Fibroblast of skin of left biceps (primary cell): ENCODE measurements around the gene RHBG.

Experiments
- DNase-seq, 2 experiments: peaks; one replicate each; pipeline ENCODE4 v3.0.0-alpha.2; 2013; ENCODE audit warnings: low read depth in 2 of 2

Gene RHBG

GRCh38 chr1:156386134-156386901 lies 17.3 kb downstream of the RHBG start:
- DNase-seq: no peak

DNA sequence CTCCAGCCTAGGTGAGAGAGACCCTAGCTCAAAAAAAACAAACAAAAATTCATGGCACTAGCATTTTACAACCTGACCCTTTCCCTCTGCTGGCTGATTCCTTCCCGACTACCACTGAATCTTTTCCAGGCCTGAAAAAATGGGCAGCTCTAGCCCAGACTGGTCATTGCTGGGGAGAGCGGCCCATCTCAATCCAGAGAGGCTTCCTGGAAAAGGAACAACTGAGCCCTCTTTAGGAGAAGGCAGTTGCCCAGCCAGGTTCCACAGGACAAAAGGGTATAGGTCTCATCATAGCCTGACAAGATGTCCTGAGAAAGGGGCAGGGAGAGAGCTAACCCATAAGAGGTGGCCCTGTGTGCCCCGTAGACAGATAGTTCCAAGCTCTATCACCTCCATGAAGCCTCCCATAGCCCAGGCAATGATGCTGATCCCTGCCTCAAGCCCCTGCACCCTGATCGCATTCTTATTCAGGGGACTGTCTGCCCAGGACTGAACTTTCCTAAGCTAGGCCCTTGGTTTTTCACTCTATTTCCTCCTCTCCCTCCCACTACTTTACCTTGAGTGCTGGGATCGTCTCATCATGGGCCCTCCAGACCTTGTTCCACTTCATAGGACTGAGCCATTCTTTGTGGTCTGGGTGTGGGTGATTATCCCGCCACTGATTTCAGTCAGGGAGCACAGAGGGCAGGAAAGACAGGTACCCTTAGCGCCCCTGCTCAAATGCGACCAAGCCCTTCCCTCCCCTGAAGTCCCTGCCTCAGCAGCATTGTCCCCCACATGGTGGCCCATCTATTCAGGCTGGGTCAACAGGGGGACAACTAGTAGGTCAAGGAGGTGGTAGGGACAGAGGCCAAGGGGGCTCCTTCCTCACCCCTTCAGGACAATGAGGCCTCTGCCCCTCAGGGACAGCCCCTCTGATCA lies 18.2 kb downstream of the RHBG start:
- no peak for DNase-seq

GRCh38 chr1:156387870-156388173 lies 18.8 kb downstream of the RHBG start:
- no peak for DNase-seq

DNA sequence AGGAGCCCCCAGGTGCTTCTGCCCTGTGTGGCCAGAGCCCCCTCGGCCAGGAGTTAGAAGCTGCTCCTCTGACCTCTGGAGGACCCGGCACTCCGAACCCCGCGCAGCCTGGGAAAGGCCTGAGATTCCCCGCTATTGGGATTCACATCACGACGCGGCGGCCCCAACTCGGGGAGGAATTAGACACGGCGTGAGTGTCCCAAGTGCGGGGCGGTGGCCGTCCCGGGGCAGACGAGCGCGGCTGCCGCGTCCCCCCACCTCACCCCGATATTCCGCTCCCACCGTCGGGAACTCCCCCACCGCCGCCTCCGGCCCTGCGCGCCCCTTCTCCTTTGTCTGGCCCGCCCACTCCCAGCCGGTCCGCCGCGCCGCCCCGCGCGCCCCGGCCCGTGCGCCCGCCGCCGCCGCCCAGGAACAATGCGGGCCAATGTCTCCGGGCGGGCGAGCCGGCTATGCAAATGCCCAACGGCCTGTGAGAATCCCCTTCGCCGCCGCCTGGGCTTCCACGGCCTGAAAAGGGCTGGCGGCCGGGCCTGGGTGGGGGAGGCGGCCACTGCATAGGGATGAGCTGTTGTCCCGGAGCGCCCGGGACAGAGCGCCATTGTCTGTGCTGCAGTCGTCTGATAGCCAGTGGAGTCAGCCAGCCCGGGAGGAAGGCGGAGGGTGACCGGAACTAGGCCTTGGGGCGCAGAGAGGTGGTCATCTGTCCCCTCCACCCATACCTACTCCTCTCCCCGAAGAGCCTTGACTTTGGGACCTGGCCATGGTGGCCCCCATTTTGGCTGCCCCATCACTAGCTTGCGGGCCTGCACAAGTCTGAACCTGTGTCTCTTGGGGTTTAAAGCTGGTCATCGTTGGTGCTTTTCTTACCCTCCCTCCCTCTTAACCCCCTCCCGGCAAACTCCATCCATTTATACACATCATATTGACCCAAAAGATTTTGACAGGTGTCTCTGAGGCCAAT lies 19.4 kb downstream of the RHBG start:
- no peak for DNase-seq

- no peak for DNase-seq
Measured at GRCh38 chr1:156389311-156389710, 20.3 kb downstream of the RHBG start.

GRCh38 chr1:156390469-156391365 lies 21.7 kb downstream of the RHBG start:
- no peak for DNase-seq

DNA sequence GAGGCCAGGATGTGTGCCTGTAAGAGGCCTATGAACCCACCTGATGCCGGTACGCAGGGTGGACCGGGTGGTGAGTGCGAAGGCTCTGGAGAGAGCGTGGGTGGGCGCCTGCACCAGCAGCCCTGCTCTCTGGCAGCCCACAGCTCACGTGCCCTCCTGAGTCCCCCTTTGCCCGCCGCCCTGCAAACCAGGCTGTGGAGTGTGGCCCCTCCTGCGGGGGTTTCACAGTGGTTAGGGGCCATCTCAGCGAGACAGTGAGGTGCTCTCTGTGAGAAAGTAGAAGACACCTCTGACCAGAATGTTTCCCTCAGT lies 22.3 kb downstream of the RHBG start:
- no peak for DNase-seq

DNA sequence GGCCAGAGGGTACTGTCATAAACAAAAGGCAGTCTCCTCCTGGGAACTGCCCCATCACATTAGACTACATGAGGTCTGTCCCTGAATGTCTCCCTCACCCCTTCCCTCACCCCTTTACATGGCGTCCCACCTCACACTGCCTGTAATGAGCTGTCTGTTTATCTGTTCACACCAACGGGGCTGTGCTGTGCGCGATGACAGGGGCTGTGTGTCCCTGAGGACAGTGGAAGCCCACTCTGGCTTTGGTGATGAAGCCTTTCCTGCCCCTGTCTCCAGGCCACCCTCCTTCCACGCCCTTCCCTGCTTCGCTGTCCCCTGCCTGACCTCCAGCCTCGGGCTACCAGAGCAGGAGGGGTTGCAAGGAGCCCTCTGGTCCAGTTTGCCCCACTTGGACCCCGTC lies 22.7 kb downstream of the RHBG start:
- no peak for DNase-seq

GRCh38 chr1:156392452-156392853 lies 23.4 kb downstream of the RHBG start:
- no peak for DNase-seq

GRCh38 chr1:156393095-156393494 lies 24.1 kb downstream of the RHBG start:
- DNase-seq: no peak

- no peak for DNase-seq
Measured at GRCh38 chr1:156394082-156394481, 25.1 kb downstream of the RHBG start.

GRCh38 chr1:156394835-156395461 lies 25.9 kb downstream of the RHBG start:
- DNase-seq: no peak

DNA sequence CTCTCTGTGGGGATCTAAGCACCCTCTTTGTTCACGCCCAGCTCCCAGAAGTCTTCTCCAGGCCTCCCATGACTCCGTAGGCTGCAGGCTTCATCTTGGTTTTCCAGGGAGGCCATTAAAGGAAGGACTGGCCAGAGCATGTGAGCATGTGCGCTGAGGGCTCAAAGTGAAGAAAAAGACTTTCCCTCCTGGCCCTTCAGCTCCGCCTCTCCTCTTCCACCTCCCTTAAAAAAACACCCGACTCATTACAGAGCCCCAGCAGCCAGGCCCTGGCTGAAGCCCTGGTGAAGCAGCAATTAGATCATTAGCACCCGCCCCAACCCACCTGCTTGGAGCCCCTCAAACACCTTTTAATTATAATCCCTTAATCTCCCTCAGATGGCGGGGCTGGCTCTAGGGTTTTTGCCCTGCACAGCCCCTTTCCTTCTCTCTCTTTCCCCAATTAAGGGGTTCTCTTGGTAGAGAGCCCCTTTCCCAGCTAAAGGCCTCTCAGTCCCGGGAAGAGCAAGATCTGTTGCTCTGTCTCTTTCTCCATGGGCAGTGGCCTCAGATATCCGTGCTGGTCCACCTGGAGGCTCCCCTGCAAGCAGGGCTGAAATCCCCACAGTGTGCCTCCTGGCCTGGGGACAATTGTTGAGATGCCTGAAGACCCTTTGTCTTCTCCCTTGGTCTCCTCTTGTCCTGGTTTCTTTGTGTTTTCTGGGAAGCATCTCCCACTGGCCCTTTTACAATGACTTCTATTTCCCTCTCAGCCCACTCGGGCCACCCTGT lies 30.5 kb downstream of the RHBG start:
- DNase-seq: no peak

DNA sequence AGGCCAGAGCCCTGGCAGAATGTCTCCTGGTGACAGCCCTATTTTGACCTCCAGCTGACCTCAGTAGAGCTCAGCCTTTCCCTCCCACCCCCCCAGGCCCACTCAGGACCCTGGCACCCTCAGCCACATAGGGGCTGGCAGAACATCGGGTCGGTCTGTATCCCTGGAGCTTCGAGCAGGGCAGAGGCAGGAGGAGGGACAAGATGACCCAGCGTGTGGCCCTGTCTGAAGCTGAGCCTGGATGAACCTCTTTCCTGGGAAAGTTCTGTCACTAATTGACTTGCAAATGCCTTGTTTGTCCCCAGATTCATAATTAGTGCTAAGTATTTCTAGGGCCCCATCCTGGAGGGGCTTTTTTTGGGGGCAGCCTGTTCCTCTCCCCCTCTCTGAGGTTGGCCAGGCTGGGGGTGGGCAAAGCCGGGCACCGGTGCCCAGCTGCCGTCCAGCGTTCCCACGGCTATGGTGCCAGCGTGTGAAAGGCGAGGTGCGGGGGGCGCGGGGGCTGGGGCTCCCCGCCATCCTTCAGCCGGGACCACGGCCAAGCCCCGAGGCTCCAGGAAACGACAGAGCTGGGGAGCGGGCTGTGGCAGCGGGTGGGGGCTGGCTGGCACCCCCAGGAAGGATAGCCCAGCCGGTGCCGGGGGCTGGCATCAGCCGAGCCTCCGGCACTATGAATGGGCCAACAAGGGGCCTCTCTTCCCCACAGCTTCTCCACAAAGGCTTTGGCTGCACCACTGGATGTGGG lies 31.4 kb downstream of the RHBG start:
- DNase-seq: no peak

DNA sequence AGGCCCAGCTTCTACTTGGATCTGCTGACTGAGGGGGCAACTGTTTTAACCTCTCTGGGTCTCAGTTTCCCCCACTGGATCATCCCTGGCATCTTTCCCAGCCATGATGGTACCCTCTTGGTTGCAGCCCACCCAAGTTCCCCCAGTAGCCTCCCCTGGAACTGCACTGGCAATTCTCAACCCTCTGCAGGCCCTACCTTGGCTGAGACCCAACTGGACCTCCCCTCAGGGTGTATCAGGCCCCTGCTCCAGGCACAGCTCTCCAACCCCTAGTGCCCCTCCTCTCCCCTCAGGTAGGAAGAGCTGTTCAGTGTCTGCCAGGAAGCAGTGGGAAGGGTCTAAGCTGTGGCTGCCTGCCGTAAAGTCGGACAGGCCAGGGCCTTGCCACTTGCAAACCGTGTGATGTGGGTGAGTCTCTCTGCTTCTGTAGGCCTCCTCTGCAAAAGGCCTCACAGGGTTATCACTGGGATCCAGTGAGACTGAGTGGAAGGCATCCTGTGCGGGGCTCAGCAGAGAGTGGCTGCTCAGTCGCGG lies 32.1 kb downstream of the RHBG start:
- DNase-seq: no peak

- no peak for DNase-seq
Measured at GRCh38 chr1:156401681-156402081, 32.7 kb downstream of the RHBG start.

GRCh38 chr1:156402331-156403020 lies 33.5 kb downstream of the RHBG start:
- no peak for DNase-seq

DNA sequence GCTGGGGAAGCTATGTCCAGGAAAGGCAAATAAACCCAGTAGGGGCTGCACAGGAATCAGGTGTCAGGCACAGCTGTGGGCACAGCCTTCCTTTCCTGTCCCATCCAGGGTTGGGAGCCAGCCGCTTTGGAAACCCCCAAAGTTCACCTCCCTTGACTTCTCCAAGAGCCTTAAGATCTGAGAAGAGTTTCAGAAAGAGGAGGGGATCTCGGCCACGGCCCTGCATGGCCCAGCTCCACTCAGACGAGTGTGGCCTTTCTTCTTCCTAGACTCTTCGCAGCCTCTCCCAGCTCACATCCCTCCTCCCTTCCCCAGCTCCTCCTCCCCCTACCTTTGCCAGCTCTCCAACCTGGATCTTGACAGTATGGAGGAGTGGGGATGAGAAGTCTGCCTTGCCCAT lies 36.7 kb downstream of the RHBG start:
- no peak for DNase-seq
